ENCODE measurements around the gene NPFFR1.
"Not testable (repeated sequence)": the region's sequence is repeated elsewhere in the genome, so short reads cannot be mapped to it uniquely, and the experiment has no call there.

The NPFFR1 gene

DNA sequence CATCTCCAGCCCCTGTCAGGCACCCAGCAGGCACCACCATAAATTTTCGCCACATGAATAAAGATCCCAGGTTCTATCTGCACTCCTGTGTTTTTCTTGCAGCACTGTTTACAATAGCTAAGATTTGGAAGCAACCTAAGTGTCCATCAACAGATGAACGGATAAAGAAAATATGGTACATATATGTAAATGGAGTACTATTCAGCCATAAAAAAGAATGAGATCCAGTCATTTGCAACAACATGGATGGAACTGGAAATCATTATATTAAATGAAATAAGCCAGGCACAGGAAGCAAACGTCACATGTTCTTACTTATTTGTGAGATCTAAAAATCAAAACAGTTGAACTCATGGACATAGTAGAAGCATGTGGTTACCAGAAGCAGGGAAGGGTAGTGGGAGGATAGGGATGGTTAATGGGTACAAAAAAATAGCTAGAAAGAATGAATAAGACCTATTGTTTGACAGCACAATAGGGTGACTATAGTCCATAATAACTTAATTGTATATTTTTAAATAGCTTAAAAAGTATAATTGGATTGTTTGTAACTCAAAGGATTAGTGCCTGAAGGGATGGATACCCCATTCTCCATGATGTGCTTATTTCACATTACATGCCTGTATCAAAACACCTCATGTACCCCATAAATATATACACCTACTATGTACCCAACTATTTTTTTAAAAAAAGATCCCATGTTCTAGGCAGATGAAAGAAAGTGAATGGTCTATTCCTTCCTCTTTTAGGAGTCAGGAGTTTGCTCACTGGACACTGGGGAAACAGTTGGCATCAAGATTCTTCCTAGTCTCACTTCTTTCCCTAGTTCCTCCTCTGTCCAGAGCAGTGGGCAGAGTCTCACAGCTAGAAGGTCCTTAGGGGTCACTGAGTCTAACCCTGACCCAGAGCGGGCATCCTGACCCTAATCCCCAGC, 1.0 kb upstream of the NPFFR1 start:
- no peak for DNase-seq

DNA sequence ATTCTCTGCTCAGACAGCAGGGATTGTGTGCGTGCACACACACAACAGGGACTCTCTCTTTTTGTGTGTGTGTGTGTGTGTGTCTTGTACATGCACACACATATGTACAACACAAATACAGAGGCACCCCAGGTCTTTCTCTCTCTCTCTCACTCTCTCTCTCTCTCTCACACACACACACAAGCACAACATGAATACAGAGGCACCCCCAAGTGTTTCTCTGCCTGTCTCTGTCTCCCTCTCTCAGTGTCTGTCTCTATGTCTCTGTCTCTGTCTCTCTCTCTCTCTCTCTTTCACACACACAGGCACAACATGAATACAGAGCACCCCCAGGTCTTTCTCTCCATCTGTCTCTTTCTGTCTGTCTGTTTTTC, 746 bp downstream of the NPFFR1 start:
- DNase-seq, result no peak

DNA sequence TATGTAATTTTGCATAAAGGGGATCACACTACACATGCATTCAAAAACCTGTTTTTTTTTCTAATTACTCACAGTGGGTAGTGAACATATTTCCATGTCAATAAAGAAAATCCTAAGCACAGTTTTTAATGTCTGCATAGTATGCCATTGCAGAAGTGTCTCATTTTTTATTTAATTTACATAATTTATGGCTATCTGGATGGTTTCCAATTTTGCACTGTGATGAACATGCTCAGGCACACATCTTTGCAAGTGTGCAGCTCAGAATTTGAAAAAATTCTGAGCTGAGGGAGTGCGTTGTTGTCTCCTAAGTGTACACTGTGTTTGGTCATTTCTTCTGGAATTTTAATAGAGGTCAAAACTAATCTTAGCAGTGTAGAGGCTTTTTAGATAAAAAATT, 2.2 kb downstream of the NPFFR1 start:
- no peak for DNase-seq

DNA sequence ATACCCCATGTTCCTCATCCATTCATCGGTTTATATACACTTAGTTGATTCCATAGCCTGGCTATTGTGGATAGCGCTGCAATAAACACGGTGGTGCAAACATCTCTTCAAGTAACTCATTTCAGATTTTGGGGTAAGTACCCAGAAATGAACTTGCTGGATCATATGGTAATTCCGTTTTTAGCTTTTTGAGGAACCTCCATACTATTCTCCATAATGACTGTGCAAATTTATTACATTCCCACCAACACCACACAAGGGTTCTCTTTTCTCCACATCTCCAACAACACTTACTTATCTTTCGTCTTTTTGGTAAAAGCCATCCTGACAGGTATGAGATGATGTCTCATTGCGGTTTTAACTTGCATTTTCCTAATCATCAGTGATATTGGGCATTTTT, 3.7 kb downstream of the NPFFR1 start:
- no peak for DNase-seq

DNA sequence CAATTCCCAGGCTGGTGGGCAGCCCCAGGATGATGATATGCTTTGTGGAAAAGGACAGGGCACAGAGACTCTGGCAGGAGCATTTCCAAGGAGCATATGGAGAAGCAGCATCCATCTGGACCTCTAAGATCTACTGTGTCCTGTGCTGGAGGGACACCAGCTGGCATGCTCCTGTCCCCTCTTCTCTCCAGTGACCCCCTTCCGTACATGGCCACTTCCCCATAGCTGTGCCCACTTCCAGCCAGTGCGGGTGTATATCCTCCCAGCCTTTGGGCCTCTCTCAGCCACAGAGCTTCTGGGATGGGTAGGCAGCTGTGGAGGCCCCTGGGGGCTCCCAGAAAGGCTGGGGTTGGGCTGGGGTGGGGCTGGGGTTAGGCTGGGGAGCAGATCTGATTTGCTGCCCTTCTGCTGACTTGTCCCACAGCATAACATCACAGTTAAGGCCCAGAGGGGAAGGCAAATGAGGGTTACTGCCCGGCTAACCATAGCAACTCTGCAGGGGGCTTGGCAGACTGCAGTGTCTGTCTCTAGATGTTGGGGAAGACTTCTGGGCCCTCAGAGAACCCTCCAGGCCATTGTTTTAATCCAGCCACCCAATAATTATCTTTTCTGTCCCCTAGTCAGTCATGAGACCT, 6.3 kb downstream of the NPFFR1 start:
- no peak for DNase-seq

DNA sequence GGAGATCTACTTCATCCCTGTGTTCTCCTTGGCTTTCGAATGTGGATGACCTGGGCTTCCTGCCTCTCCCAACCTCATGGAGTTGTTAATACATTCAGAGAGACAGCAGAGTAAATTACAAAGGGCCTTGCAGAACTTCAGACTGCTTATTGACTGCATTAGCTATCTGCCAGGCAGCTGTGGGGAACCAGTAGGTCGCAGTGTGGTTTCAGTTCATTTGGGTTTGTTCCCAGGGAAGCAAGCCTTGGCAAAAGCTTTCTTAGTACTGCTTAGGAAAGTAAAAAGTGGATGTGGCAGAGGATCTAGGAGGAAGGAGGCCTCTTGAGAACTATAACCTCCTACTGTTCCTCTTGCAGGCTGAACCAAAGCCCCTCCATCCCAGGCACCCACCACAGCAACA, 9.2 kb downstream of the NPFFR1 start:
- no peak for DNase-seq

DNA sequence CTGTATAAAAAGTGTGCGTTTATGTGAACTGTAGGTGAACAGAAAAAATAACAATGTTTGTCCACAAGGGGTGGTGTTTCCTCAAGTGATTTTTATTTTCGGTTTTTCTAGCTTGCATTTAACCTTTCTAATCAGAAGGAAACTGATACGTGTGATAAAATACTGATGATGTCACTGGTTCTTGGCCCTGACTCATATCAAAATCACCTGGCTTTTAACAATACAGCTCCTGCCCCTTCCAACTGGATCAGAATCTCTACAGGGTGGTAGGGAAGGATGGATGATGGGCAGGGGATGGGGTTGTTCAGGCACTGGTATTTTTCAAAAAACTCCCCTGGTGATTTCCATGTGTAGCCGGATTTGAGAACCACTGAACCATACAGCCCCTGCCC, 10.9 kb downstream of the NPFFR1 start:
- no peak for DNase-seq

DNA sequence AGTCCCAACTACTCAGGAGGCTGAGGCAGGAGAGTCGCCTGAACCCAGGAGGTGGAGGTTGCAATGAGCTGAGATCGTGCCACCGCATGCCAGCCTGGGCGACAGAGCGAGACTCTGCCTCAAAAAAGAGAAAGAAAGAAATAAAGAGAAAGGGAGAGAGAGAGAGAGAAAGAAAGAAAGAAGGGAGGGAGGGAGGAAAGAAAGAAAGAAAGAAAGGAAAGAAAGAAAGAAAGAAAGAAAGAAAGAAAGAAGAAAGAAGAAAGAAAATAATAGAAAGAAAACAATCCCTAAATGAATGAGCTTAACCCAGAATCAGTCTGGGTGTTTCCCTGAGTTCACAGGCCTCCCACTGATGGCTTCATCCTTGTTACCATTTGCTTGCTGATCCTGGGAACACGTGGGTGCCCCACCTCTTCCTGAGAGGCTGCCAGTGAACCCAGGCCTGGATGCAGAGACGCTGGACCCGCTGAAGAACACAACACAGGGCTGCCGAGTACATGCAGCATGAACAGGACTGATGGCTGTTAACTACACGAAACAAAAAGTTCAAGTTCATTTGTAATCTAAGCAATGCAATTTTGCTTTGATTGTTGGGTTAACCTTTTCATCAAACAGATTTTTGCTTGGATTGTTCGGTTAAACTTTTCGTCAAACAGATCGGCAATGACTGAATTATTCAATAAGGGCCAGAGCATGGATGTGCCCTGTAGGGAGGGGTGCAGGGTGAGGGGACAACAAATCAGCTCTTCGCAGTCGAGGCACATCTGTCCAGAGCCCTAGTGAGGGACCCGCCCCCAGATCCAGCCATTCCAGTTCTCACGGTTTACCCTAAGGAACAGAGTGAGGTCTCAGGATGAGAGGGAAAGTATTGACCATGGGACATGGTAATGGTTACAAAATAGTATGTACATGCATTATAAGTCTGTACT, 11.5 kb downstream of the NPFFR1 start:
- DNase-seq, result no peak

DNA sequence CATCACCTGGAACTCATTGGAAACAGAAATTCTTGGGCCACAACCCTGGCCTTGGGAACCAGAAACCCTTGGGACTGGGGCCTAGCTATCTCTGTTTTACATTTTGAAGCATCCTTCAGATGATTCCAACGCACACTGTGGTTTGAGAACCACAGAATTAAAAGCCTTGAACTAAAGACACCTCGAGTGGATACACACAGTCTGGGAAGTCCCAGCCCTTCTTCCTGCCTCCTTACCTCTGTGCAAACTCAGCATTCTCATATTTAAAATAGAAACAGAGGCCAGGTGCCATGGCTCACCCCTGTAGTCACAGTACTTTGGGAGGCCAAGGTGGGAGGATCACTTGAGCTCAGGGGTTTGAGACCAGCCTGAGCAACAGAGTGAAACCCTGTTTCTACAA, 12.9 kb downstream of the NPFFR1 start:
- DNase-seq, result no peak

DNA sequence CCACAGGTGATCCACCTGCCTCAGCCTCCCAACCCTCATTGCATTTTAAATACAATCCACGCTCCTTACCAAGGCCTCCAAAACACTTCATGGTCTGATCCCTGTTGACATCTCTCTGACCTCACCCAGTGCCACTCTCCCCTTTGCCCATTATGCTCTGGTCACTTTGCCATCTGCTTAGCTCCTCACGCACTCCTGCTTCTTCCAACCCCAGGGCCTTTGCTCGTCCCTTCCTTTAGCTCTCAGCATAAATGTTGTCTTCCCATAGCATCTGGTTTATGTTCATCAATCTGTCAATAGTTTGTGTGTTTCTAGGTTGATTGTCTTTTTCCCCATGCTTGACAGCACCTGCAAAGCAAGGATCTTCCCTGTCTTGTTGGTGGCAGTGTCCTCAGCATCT, 14.1 kb downstream of the NPFFR1 start:
- no peak for DNase-seq

DNA sequence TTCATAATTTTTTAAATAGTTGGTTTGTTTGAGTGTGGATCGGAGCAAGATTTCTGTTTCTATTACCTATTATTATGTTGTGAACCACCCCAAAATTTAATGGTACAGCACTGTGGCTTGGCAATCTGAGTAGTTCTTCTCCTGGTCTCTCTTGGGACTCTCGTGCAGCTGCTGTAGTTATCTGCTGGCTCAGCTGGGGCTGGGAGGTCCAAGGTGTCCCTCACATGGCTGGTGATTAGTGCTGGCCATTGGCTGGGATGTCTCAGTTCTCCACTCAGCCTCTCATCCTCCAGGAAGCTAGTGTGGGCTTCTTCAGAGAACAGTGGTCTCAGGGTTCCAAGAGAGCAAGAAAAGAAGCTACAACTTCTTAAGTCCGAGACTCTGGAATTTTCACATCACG, 15.4 kb downstream of the NPFFR1 start:
- DNase-seq, result no peak

DNA sequence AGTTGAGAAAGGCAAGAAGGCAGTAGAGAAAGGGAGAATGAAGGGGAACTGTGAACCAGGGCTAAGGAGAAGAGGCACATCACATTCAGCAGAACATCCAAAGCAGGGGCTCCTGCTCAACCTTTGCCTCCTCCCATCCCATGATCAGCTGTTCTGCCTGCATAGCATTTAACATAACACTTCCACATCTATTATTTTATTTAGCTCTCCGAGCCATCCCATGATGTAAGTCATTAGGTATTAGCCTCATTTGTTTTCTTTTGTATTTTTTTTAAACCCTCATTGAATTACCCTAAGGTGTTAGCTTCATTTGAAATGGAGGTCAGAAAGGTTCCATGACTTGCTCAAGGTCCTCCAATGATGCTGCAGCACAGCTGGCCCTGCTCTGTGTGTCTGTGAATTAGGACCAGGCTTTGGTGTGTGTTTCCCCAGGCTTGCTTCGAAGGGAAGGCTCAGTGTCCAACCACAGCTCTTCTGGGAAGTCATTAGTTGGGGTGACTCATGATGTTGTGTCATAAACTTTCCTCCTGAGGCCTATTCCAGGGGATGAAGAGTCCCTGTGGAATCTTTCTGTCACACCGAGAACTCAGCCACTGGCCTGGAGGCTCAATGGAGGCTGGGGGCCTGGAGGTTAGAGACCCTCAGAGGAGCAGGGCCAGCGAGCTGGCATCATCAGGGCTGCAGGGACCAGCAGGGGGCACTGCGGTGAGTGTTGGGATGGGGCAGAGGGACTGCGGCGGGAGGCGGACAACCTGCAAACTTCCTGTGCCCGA, 16.5 kb downstream of the NPFFR1 start:
- DNase-seq, result no peak

DNA sequence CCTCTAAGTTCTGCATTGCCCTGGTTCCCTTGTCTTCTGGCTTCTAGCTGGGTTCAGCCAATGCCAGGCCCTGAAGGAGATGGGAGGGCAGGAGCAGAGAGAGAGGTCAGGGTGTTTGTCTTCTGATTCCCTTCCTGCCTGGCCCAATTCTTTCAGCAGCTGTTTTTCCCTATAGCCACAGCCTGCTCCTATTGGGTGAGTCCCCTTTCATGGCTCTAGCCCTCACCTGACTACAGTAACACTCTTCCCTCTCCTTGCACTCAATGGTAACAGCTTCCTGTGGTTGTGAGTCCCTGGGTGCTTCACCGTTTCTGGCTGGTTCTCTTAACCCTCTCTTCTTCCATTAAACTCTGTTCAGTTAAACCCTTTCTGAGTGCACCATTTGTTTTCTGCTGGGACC, 17.1 kb downstream of the NPFFR1 start:
- DNase-seq, result no peak

DNA sequence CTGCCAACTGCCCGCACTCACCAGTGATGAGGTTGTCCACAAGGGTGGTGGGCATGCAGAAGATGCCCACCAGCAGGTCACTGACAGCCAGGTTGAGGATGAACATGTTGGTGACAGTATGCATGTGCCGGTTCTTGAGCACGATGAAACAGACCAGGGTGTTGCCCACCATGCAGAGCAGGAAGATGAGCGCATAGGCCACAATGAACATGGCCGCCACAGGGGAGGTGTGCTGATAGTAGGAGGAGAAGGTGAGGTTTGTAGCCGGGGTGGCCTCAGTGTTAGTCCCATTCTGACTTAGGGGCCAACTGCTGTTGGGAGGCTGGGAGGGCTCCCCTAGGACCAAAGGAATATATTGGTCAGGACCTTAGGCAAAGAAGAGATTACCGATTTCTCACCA, 17.7 kb downstream of the NPFFR1 start:
- no peak for DNase-seq

DNA sequence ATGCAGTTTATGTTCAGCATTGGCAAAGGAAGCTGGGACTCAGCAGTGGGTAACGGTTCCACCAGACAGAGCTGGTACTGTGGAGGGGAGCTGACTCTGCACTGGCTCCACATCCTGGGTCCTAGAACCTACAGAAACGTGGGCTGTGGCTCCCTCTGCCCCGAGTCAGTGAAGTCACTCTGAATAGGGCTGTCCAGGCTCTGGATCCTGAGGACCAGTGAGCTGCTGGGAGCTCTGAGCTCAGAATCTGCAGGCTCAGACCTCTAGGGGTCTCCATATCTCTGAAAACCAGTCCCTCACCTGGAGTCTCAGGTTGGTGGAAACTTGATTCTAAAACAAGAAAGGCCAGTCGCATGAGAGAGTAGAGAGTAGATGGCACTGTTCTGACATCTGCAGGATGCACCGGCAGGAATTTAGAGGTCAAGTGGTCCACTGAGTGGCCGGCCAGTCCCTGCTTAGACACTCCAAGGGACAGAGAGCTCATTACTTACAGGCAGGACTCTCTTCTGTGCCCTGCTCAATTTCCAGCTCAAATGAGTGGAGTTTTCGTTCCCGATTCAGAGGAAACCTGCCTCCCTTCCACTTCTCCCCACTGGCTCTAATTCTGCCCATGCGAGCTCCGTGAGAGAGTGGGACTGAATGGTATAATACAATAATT, 18.6 kb downstream of the NPFFR1 start:
- no peak for DNase-seq

DNA sequence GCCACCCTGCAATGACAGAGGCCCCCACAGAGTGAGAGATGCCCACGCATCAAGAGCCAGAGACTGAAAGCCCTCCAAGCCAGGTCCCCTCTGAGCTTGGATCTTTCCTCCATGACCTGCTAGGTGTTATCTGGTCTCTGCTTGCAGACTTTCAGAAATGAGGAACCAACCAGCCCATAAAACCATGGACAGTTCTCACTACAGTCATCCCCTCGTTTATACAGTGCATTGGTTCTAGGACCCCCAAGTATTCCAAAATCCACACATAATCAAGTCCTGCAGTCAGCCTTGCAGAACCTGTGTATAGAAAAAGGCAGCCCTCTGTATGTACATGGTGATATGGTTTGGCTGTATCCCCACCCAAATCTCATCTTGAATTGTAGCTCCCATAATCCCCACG, 23.1 kb downstream of the NPFFR1 start:
- no peak for DNase-seq

DNA sequence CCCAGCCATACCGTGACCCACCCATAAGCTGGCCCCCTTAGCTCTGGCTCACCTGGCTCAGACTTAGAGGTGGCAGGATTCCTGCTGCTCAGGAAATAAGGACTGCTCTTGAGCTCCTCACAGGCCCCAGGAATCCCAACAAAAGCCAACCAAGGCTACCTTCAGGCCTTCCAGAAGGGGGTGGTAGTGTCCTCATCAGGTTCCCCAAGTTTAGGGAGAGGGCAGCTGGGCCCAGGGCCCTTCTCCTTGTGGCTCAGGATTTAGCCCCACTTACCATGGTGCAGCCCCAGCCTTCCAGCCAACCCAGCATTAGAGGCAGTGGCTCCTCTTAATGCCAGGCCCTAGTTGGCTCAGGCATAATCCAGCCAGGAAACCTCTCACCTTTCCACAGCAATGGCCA, 23.5 kb downstream of the NPFFR1 start:
- no peak for DNase-seq

DNA sequence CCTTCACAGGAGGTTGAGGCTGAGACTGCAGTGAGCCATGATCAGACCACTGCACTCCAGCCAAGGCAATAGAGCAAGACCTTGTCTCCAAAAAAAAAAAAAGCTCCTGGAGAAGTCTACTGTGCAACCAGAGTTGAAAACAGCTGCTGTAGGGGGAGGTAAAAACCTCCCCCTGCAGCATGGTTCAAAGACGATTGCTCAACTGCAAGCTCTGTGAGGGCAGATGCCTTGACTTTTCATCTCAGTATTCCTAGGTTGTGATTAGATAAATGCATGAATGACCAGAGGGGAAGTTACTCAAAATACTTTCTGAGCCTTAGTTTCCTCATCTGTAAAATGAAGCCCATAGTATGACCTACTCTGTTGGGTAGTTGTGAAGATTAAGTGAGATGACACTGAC, 25.6 kb downstream of the NPFFR1 start:
- no peak for DNase-seq

DNA sequence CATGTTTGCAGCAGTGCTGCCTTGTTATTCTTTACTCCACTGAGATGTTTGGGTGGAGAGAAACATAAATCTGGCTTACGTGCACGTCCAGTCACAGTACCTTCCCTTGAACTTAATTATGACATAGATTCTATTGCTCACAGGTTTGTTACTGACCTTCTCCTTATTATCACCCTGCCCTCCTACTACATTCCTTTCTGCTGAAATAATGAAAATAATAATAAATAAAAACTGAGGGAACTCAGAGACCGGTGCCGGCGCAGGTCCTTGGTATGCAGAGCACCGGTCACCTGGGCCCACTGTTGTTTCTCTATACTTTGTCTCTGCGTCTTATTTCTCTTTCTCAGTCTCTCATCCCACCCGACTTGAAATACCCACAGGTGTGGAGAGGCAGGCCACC, 26.0 kb downstream of the NPFFR1 start:
- DNase-seq, result not testable (repeated sequence)

DNA sequence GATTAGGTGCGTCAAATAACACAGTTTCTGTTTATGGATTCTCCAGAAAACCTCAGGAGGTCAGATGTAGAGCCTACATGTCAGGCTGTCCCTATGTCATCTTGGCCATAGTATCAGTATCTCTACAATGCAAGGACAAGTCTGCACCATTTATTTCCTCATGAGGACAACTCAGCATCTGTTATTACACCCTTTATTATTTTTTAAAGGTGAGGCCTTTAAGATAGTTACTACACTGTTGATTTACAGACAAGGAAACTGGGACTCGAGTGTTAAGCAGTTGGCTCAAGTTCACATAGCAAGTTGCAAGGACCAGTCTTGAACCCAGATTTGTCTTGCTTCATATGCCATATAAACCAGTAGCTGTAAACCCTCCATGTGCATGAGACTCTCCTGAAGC, 27.3 kb downstream of the NPFFR1 start:
- DNase-seq, result no peak

DNA sequence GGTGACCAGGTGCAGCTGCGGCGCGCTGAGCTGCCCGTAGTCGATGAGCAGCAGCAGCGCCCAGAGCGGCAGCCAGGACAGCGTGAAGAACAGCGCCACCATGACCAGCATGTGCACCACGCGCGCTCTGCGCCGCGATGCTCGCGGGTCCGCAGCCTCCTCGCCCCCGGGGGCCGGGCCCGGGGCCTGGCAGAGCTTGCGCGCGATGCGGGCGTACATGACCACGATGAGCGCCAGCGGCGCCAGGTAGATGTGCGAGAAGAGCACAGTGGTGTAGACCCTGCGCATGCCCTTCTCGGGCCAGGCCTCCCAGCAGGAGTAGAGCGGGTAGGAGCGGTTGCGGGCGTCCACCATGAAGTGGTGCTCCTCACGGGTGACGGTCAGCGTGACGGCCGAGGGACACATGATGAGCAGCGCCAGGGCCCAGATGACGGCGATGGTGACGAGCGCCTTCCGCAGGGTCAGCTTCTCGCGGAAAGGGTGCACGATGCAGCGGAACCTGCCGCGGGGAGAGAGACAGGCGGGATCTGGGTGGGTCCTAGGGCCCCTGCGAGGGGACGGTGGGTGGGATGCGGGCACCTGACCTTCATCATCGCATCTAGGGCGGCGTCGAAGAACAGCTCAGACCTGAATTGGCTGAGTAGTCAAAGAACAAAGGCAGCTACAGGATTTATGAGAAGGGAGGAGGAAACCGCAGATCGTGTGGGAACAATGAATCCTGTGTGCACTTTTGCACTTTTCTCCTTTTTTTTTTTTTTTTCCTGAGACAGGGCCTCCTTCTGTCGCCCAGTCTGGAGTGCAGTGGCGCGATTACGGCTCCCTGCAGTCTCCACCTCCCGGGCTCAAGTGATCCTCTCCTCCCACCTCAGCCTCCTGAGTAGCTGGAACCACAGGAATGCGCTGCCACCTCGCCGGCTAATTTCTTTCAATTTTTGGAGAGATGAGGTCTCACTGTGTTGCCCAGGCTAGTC, 28.2 kb downstream of the NPFFR1 start:
- no peak for DNase-seq

Data from NCI-H446 (cell line).